Esophagus muscularis mucosa (tissue), 4 donors: Measurements from ENCODE around the gene FMOD. TPM values are rescaled to one million over a fixed set of nuclear protein-coding genes. Genes with fewer than 3 reads are reported as not detected.
"Not testable (repeated sequence)": the region's sequence is repeated elsewhere in the genome, so short reads cannot be mapped to it uniquely, and the experiment has no call there.

ENCODE experiments used
- DNase-seq: peaks from one replicate; pipeline ENCODE4 v3.0.0-alpha.2; 2017; ENCODE audit errors: extremely low spot score
- H3K27ac ChIP-seq, 4 donors: fragments of 200-600 bp; sonication (generic); replicated peaks in 1 of 4; 1 replicate in 3 of 4; 2 replicates in 1 of 4; pipeline ENCODE4 v1.5.1; 2016 to 2019; ENCODE audit warnings: mild to moderate bottlenecking in 1 of 4
- H3K27me3 ChIP-seq, 4 donors: fragments of 200-600 bp; sonication (generic); one replicate each; pipeline versions ENCODE4 v1.5.1 to v1.6.0; 2016 to 2019
- H3K36me3 ChIP-seq, 4 donors: fragments of 200-600 bp; sonication (generic); one replicate each; pipeline ENCODE4 v1.5.1; 2016 to 2019
- H3K4me1 ChIP-seq, 4 donors: fragments of 200-600 bp; sonication (generic); one replicate each; pipeline ENCODE4 v1.5.1; 2016 to 2019
- H3K4me3 ChIP-seq, 4 donors: fragments of 200-600 bp; sonication (generic); 1 replicate in 2 of 4; 2 replicates in 2 of 4; pipeline ENCODE4 v1.5.1; 2016 to 2019; ENCODE audit warnings: mild to moderate bottlenecking in 4 of 4, moderate library complexity in 1 of 4
- H3K9me3 ChIP-seq, 4 donors: fragments of 200-600 bp; sonication (generic); 1 replicate in 3 of 4; 2 replicates in 1 of 4; pipeline ENCODE4 v1.5.1; 2016 to 2019
- CTCF ChIP-seq, 3 experiments: fragments of 200-600 bp in 2 of 3; fragments of 450-650 bp in 1 of 3; sonication (generic) in 2 of 3; IDR thresholded peaks; one replicate each; pipeline ENCODE4 v1.5.1; 2017 to 2019; ENCODE audit warnings: antibody characterized with exemption in 3 of 3, mild to moderate bottlenecking in 2 of 3, moderate library complexity in 1 of 3
- EP300 ChIP-seq: sonication (generic); formaldehyde crosslinking; IDR thresholded peaks from one replicate; pipeline ENCODE4 v1.6.1; 2017; ENCODE audit warnings: antibody characterized with exemption
- POLR2A ChIP-seq: fragments of 450-650 bp; IDR thresholded peaks from one replicate; pipeline ENCODE4 v1.6.1; 2017; ENCODE audit warnings: antibody characterized with exemption, moderate library complexity, mild to moderate bottlenecking, low read depth
- POLR2AphosphoS5 ChIP-seq, 2 donors: sonication (generic); formaldehyde crosslinking; IDR thresholded peaks; one replicate each; pipeline ENCODE4 v1.6.1; 2017; ENCODE audit warnings: antibody characterized with exemption in 2 of 2
- WGBS: methylation state at CpG from one replicate; pipeline ENCODE4 v1.1.5; 2018; 5-methylcytosine and 5-hydroxymethylcytosine counted together
- intact Hi-C: fragments of 100-400 bp; cut with DNase I; formaldehyde crosslinking; loops from one replicate; pipeline ENCODE4 v1.15.1; 2023
- total RNA-seq, 4 donors: library from RNA; depleted of rRNA; stranded (reverse); fragments of >200 nt; gene quantifications; one replicate each; pipeline versions ENCODE4 v1.1.0 to v1.2.1, GENCODE V29; 2016

Gene FMOD
- total RNA-seq, 4 donors from 2014 or later, result 24.5 to 36.8 (median 33.8) TPM

- no peaks in the 10 kb centered on the region for H3K27me3 ChIP-seq
- TF ChIP-seq CTCF (IDR thresholded peaks at IDR 0.05), result no peak
- TF ChIP-seq EP300, result no peak
- peak overlapping the region in 3 of 4 donors; percentile 38 to 75 (median 62) for H3K27ac ChIP-seq
- no peaks in the 10 kb centered on the region for H3K9me3 ChIP-seq
- H3K4me1 ChIP-seq, result peaks cover 24 to 42% (median 40%) of the 10 kb centered on the region in 4 donors
- no peak overlapping the region for H3K4me3 ChIP-seq
- 82% methylated on average over 7 of the region's 7 CpGs for WGBS
- intact Hi-C loops, result no loop called here
- no peak for DNase-seq
- no peaks in the 10 kb centered on the region for H3K36me3 ChIP-seq
These were observed 33.3 kb downstream of the FMOD start for GRCh38 chr1:203317429-203318228.

GRCh38 chr1:203316626-203317093 lies 34.3 kb downstream of the FMOD start:
- no peak for DNase-seq
- H3K36me3 ChIP-seq, result no peaks in the 10 kb centered on the region
- peaks cover 18 to 32% (median 31%) of the 10 kb centered on the region in 4 donors for H3K4me1 ChIP-seq
- intact Hi-C loops, result no loop called here
- no peaks in the 10 kb centered on the region for H3K27me3 ChIP-seq
- no peak overlapping the region for H3K4me3 ChIP-seq
- TF ChIP-seq POLR2A, result no peak
- TF ChIP-seq POLR2AphosphoS5 (IDR thresholded peaks at IDR 0.05), result no peak
- TF ChIP-seq CTCF (IDR thresholded peaks at IDR 0.05), result no peak
- TF ChIP-seq EP300, result no peak
- peak overlapping the region; percentile 38 to 75 (median 55) for H3K27ac ChIP-seq
- 12% methylated on average over 2 of the region's 4 CpGs for WGBS
- no peaks in the 10 kb centered on the region for H3K9me3 ChIP-seq

GRCh38 chr1:203314025-203314759 lies 36.7 kb downstream of the FMOD start:
- 92% methylated on average over 4 of the region's 4 CpGs for WGBS
- H3K27ac ChIP-seq, intact Hi-C loops, DNase-seq, H3K27me3 ChIP-seq, H3K4me3 ChIP-seq, H3K9me3 ChIP-seq: not testable (repeated sequence)
- peak in 1 of 2 donors; percentile 74 for TF ChIP-seq POLR2AphosphoS5 (IDR thresholded peaks at IDR 0.05)
- Histone ChIP-seq H3K36me3 (peaks cover under 1 to 19% (median 8%) of the 10 kb centered on the region in 4 donors), H3K4me1 (peaks cover 13 to 35% (median 28%) of the 10 kb centered on the region in 4 donors)

- Histone ChIP-seq H3K4me1 (peaks cover 25 to 48% (median 46%) of the 10 kb centered on the region in 4 donors), H3K9me3 (no peaks in the 10 kb centered on the region), H3K27me3 (no peaks in the 10 kb centered on the region), H3K36me3 (peaks cover 16 to 44% (median 32%) of the 10 kb centered on the region in 4 donors), H3K4me3 (no peak overlapping the region), H3K27ac (peak overlapping the region in 2 of 4 donors; percentile 3 to 100)
- TF ChIP-seq EP300 (no peak), POLR2AphosphoS5 (IDR thresholded peaks at IDR 0.05) (peak in 1 of 2 donors; percentile 82)
- no peak for DNase-seq
- intact Hi-C loops, result no loop called here
- 100% methylated on average over 1 of the region's 3 CpGs for WGBS
These were observed 39.3 kb downstream of the FMOD start for GRCh38 chr1:203311368-203312301.

- peak overlapping the region; percentile 99 for H3K4me3 ChIP-seq
- 63% methylated on average over 1 of the region's 1 CpG for WGBS
- H3K9me3 ChIP-seq, result no peaks in the 10 kb centered on the region
- H3K27ac ChIP-seq, result peak overlapping the region; percentile 99 to 100 (median 100)
- TF ChIP-seq CTCF (IDR thresholded peaks at IDR 0.05) (no peak), POLR2AphosphoS5 (IDR thresholded peaks at IDR 0.05) (peak in 1 of 2 donors; percentile 6), POLR2A (no peak), EP300 (no peak)
- peaks cover 16 to 44% (median 33%) of the 10 kb centered on the region in 4 donors for H3K36me3 ChIP-seq
- no peaks in the 10 kb centered on the region for H3K27me3 ChIP-seq
- no peak for DNase-seq
- peaks cover 31 to 53% (median 49%) of the 10 kb centered on the region in 4 donors for H3K4me1 ChIP-seq
- intact Hi-C loops, result loop anchor here (5.0 kb wide), 1 partner anchor 37 kb away; no protein-coding TSS in a partner anchor
These were observed 42.0 kb downstream of the FMOD start for GRCh38 chr1:203308923-203309331.
